SJCRH30 (cell line): Measurements from ENCODE around the gene TOX4. TPM values are rescaled to one million over a fixed set of nuclear protein-coding genes. Genes with fewer than 3 reads are reported as not detected.
"Not testable (repeated sequence)": the region's sequence is repeated elsewhere in the genome, so short reads cannot be mapped to it uniquely, and the experiment has no call there.

ENCODE experiments used
- DNase-seq, 2 experiments: peaks; one replicate each; pipeline ENCODE4 v3.0.0-alpha.2; 2015 to 2020
- H3K27ac ChIP-seq: fragments of 250-450 bp; sonication (Bioruptor Pico); 2 replicates; pipeline ENCODE4 v1.5.1; 2020; ENCODE audit warnings: mild to moderate bottlenecking, moderate library complexity
- H3K27me3 ChIP-seq: fragments of 250-450 bp; sonication (Bioruptor Pico); 2 replicates; pipeline ENCODE4 v1.5.1; 2020; ENCODE audit warnings: mild to moderate bottlenecking, moderate library complexity
- H3K36me3 ChIP-seq: fragments of 250-450 bp; sonication (Bioruptor Pico); 2 replicates; pipeline ENCODE4 v1.5.1; 2020; ENCODE audit warnings: mild to moderate bottlenecking, moderate library complexity
- H3K4me1 ChIP-seq: fragments of 250-450 bp; sonication (Bioruptor Pico); 2 replicates; pipeline ENCODE4 v1.5.1; 2020; ENCODE audit warnings: mild to moderate bottlenecking, moderate library complexity
- H3K4me3 ChIP-seq: fragments of 250-450 bp; sonication (Bioruptor Pico); 2 replicates; pipeline ENCODE4 v1.5.1; 2020; ENCODE audit warnings: mild to moderate bottlenecking, moderate library complexity
- H3K9me3 ChIP-seq: fragments of 250-450 bp; sonication (Bioruptor Pico); replicated peaks from 2 replicates; pipeline ENCODE4 v1.5.1; 2020; ENCODE audit warnings: mild to moderate bottlenecking, moderate library complexity
- total RNA-seq: library from RNA; depleted of rRNA; stranded (reverse); fragments of >200 nt; shearing (Covaris generic); gene quantifications from 2 replicates; pipeline ENCODE4 v1.2.3, GENCODE V29; 2014; rRNA removed

The TOX4 gene
- 26.4 and 27.7 TPM in 2 replicates for total RNA-seq

DNA sequence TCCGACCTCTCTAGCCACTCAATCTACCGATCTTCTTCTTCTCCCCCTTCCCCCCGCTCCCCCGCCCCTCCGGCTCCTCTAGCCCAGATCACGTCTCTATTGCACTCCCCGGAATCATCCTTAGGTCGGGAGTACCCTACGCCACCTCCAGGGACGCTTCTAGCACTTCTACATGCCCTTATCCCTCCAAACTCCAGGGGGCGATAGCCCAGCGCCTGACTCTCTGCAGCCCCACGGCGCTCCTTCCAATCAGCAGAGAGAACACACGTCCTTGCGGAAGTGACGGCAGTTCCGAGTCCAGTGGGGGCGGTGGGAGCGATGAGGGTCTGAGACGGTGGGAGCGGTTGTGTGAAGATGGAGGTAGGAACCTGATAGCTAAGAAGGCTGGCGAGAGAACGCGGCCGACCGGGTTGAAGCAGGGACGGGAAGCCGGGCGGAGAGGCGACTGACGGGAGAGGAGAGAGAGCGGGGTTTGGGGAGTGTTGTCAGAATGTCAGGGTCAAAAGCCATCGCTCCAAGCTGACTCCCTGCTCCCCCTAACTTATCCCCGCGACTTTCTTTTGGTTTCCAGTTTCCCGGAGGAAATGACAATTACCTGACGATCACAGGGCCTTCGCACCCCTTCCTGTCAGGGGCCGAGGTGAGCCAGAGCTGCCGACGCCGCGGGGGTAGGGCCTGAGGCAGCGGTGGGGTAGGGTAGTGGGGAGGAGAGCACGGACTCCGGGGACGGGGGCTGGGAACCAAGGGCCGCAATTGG lies at the start of gene TOX4, which contains the start of gene RAB2B:
TSS of gene TOX4 (plus strand) at position 271 of the 757 bp plus-strand sequence. CDS start at position 355, 84 bp downstream.
TSS of gene RAB2B (minus strand) at position 35 of the 757 bp plus-strand sequence. CDS start 87 bp downstream, outside the sequence.
- peak; percentile 97 to 99 for DNase-seq
- peak within 1 kb of the TSS; percentile 38 for H3K27ac ChIP-seq
- H3K27me3 ChIP-seq, result no peaks in the 10 kb centered on the region
- peaks cover 13% of the 10 kb centered on the region for H3K36me3 ChIP-seq
- no peaks in the 10 kb centered on the region for H3K4me1 ChIP-seq
- H3K9me3 ChIP-seq, result no peaks in the 10 kb centered on the region
- peak within 1 kb of the TSS; percentile 85 for H3K4me3 ChIP-seq

DNA sequence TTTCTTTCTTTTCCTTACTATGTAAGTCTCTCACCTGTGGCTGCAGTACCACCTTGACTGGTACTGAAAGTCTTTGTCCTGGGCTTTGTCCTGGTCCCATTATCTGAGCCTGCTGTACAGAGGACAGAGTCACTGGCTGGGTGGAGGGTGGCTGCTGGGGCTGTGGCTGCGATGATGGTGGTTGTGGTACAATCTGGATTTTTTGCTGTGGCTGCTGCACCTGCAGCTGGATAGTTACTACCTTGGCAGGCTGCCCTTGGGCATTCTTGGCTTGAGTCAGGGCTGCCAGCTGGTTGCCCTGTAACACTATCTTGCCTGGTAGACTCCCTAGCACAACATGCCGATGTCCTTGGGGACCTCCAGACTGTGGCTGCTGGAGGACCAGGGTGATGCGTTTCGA lies 48.1 kb upstream of the TOX4 start:
- Histone ChIP-seq H3K27me3 (no peaks in the 10 kb centered on the region), H3K4me3 (no peak overlapping the region), H3K4me1 (no peaks in the 10 kb centered on the region), H3K27ac (no peak overlapping the region), H3K9me3 (no peaks in the 10 kb centered on the region), H3K36me3 (peaks cover 66% of the 10 kb centered on the region)
- DNase-seq, result no peak

DNA sequence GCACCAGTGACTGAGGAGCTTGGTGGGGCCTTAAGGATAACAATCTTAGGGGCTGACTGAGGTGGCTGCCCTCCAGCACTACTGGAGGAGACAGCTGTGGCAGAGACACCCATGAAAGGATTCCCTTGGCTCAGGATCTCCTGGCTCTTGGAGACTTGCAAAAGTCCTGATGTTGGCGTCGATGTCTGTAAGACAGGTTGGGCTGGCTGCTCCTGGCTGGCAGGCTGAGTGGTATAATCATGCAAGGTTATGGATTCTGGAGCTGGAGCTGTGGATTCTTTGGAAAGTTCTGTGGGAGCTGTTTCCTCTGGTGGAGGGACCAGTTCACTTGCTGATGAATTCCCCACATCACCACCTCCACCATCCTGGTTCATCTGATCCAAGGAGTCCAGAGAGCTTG lies 45.9 kb upstream of the TOX4 start:
- DNase-seq, result no peak
- Histone ChIP-seq H3K27me3 (no peaks in the 10 kb centered on the region), H3K4me1 (peaks cover 2% of the 10 kb centered on the region; the same call in 1 of the 2 replicates), H3K36me3 (peaks cover 47% of the 10 kb centered on the region), H3K9me3 (no peaks in the 10 kb centered on the region), H3K4me3 (no peak overlapping the region), H3K27ac (no peak overlapping the region)

DNA sequence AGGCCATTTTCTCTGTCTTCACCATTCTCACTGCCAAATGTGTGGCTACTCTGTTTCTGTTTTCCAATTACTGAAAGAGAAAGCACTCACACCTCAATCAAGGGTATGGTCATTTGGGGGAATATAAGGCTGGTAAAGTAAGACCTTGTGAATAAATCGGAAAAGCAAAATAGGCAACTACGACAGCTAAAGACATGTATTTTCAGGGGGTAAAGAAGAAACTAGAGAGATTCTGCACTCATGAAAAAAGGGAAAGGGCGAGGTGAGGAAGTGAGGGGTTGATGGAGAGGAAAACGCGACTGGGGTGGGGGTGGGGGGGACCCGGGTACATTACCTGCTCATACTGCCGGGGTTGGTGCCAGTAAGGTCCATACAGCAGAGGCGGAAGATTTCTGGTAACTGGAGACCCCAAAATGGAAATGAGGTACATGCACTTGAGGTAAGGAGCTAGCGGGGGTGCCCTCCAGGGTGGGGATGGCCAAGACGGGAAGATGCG lies 40.4 kb upstream of the TOX4 start:
- Histone ChIP-seq H3K4me1 (peaks cover 6% of the 10 kb centered on the region; the same call in 1 of the 2 replicates), H3K36me3 (peaks cover 7% of the 10 kb centered on the region), H3K27me3 (no peaks in the 10 kb centered on the region), H3K9me3 (no peaks in the 10 kb centered on the region), H3K27ac (no peak overlapping the region; the same call in 1 of the 2 replicates), H3K4me3 (peak overlapping the region; percentile 74)
- peak in 1 of 2 experiments; percentile 10 for DNase-seq

DNA sequence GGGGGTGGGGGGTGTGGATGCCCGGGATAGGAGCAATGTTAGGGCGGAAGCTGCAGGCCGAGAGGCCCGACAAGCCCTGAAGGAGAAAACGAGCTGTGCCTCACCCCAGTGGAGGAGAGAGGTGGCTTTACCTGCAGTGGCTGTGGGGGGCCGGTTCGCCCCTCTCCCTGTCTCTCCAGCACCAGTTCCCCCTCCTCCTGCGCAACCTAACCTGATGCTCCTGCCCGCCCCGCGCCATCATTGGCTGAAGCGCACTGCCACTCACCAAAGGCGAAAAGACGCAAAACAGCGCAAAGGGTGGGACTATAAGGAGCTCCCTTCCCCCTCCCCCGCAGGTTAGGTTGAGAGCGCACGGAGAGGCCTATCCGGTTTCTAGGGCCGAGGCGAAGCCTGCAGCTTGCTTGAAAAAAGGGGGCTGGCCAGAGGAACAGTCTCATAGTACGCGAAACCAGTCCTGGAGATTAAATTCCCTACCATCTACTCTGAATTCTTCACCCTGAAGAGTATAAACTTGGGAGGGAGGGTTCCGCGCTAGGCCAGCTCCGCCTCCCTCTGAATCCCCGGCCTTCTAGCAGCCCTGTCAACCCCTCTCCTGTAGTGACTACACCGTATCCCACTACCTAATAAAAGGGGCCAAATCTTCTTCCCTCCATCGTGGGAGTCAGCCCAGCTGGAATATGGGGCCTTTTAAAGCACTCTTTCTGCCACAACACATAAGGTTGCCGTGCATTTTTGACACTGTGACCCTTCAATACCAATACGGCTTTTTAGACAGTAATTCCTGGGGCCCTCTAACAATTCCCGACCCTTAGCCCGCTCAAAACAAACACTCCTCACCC lies 39.7 kb upstream of the TOX4 start:
- Histone ChIP-seq H3K4me1 (peaks cover 6% of the 10 kb centered on the region; the same call in 1 of the 2 replicates), H3K27me3 (no peaks in the 10 kb centered on the region), H3K9me3 (no peaks in the 10 kb centered on the region), H3K4me3 (peak overlapping the region; percentile 74), H3K36me3 (0 out of 2 replicates have a peak, but pooled peaks cover 3% of the 10 kb centered on the region), H3K27ac (peak overlapping the region; percentile 40)
- DNase-seq, result peak; percentile 99

DNA sequence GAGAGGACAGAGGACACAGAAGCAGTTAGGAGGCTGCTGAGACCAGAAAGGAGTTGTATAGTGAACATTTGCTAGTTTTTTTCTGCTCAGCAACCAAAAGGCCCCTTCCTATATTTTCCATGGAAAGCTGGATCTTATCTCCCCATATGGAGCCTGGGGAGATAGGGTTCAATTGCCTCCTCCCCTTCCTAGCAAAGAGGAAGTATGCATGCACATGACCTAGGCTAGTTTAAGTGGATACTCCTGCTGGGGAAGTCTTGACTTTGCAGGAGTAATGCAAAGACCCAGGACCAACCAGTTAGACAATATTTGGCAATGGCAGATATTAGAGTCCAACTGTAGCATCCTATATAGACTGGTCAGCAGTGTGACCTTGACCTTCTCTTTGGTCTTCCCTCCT lies 36.1 kb upstream of the TOX4 start:
- H3K9me3 ChIP-seq, result no peaks in the 10 kb centered on the region
- no peaks in the 10 kb centered on the region for H3K27me3 ChIP-seq
- H3K36me3 ChIP-seq, result no peaks in the 10 kb centered on the region
- H3K27ac ChIP-seq, result no peak overlapping the region
- no peak overlapping the region for H3K4me3 ChIP-seq
- DNase-seq, result no peak
- H3K4me1 ChIP-seq, result peaks cover 6% of the 10 kb centered on the region; the same call in 1 of the 2 replicates

DNA sequence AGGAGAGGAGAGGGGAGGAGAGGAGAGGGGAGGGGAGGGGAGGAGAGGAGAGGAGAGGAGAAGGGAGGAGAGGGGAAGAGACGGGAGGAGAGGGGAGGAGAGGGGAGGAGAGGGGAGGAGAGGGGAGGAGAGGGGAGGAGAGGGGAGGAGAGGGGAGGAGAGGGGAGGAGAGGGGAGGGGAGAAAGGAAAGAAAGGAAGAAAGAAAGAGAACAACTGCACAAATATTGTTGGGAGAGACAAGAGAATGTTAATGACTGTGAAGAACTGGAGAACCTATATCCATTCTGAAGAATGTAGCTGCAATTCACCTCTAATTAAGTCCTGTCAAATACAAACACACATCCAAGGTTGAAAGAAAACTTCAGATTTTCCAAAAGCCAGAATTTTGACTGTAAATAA lies 34.3 kb upstream of the TOX4 start:
- H3K9me3 ChIP-seq, H3K27me3 ChIP-seq, H3K36me3 ChIP-seq, H3K27ac ChIP-seq, DNase-seq, H3K4me3 ChIP-seq, H3K4me1 ChIP-seq: not testable (repeated sequence)

DNA sequence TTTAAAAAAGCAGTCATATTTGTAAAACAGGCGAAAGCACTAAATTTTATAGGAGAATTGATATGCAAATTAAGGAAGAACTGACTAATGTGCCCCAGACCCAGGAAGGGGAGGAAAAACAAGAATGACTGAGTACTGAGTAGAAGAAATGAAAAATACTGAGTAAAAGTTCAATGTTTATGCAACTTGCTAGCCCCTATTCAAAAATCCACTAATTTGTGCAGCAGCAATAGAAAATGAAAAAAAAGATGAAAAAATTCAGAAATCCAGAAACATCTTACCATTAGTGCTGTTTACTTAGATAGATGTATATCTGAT lies 27.1 kb upstream of the TOX4 start:
- Histone ChIP-seq H3K9me3 (no peaks in the 10 kb centered on the region), H3K36me3 (peaks cover 5% of the 10 kb centered on the region; the same call in 1 of the 2 replicates), H3K4me3 (no peak overlapping the region), H3K27me3 (no peaks in the 10 kb centered on the region), H3K27ac (no peak overlapping the region), H3K4me1 (peaks cover 2% of the 10 kb centered on the region)
- DNase-seq, result no peak

DNA sequence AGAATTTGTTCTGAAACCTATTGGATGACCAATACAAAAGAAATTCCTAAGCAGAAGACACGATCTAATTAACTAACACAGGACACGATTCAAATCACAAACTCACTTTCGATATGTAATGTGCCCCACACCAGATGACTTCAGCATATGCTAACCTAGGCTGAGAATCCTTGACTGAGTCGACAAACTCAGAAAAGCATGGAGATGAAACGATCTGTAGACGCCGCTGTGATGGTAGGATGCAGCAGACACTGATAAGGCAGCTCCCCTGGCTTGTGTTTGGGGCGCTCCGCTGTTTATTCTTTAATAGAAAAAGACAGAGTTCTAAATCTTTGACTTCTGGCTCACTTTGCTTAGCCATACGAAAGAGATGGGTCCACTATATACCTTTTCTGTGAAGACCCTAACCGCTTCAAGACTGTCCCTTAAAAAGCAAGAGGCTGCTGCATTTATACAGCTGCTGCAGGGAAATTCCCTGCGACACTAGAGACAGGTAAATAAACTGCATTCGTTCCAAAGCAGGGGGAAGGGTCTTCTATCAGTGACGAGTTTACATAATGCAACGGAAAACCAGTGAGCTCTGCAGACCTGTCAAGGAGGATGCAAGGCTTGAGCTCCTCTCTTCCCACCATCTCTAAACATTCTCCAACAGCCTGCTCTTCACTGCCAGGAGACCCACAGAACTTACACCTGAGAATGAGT lies 22.0 kb upstream of the TOX4 start:
- H3K36me3 ChIP-seq, result peaks cover 5% of the 10 kb centered on the region; the same call in 1 of the 2 replicates
- no peaks in the 10 kb centered on the region for H3K9me3 ChIP-seq
- peak overlapping the region; percentile 75 for H3K4me3 ChIP-seq
- no peak overlapping the region for H3K27ac ChIP-seq
- no peaks in the 10 kb centered on the region for H3K27me3 ChIP-seq
- H3K4me1 ChIP-seq, result peaks cover 3% of the 10 kb centered on the region
- no peak for DNase-seq

DNA sequence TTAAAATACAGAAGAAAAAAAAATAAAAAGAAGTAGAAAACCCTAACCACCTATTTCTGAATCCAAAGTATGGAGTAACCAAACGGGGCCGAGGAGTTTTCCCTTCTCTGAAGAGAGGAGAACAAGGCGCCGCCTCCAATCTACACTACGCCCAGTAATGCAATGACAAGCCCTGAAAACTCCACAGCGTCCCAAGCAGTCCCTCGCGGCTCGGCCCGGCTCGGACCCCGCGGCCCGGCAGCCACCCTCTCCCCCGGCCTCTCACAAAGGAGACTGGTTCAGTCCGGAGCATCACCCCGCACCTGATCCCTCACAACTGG lies 21.4 kb upstream of the TOX4 start:
- peak overlapping the region; percentile 34 for H3K27ac ChIP-seq
- H3K4me1 ChIP-seq, result peaks cover 3% of the 10 kb centered on the region
- no peaks in the 10 kb centered on the region for H3K9me3 ChIP-seq
- H3K36me3 ChIP-seq, result peaks cover 2% of the 10 kb centered on the region; the same call in 1 of the 2 replicates
- H3K27me3 ChIP-seq, result no peaks in the 10 kb centered on the region
- no peak for DNase-seq
- peak overlapping the region; percentile 75 for H3K4me3 ChIP-seq

DNA sequence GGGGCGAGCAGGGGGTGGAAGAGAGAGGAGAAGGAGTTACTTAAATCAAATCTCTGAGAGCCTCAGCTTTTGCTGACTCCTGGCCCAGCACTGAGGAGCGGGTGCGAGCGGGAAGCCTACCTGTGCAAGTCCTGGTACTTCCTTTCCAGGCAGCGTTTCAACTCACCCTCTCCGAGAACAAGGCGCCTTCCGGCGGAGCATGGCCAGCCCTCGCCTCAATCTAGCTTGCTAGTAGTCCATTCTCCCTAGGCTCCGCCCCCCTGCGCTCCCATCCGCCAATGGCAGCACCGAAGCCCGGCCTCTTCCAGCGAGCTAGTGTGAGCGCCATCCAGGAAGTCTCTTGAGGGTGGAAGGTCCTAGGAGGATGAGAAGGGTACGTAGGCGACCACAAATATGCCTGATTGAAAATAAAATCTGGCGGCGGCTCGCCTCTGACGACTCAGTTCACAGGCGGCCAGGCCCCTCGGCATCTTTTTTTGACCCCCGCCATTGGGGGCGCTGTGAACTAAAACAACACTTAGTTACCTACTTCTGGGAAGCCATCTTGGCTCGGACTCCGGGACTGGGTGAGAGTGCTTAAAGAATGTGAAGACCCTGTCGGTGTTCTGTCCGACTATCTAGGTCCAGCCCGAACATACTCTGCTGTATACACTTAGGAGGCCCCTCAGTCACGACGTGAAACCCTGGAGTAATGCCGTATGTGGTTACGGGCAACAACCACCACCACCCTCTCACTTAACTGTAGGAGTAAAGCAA lies 20.9 kb upstream of the TOX4 start, which contains the start of gene CHD8:
TSS of gene CHD8 (minus strand) at position 212 of the 756 bp plus-strand sequence. CDS start 24,480 bp downstream, outside the sequence.
- no peaks in the 10 kb centered on the region for H3K27me3 ChIP-seq

DNA sequence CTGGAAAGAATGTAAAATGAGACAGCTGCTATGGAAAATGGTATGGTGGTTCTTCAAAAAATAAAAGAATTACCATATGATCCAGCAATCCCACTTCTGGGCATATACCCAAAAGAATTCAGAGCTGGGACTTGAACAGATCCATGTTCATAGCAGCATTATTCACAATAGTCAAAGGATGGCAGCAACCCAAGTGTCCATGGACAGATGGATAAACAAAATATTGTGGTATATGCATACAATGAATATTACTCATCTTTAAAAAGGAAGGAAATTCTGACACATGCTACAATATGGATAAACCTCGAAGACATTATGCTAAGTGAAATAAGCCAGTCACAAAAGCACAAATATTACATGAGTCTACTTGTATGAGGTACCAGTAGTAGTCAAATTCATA lies 9.4 kb upstream of the TOX4 start:
- Histone ChIP-seq H3K27ac (peak overlapping the region; percentile 20; the same call in 1 of the 2 replicates), H3K9me3 (no peaks in the 10 kb centered on the region), H3K36me3 (peaks cover 13% of the 10 kb centered on the region), H3K4me1 (0 out of 2 replicates have a peak, but pooled peaks cover 10% of the 10 kb centered on the region), H3K27me3 (no peaks in the 10 kb centered on the region), H3K4me3 (no peak overlapping the region)
- peak; percentile 39 to 46 for DNase-seq

More for the DNA sequence above, 20.9 kb upstream of the TOX4 start, which contains the start of gene CHD8:
- peak within 1 kb of the TSS; percentile 76 for H3K27ac ChIP-seq
- H3K4me1 ChIP-seq, result peaks cover 3% of the 10 kb centered on the region
- H3K36me3 ChIP-seq, result peaks cover 6% of the 10 kb centered on the region; the same call in 1 of the 2 replicates
- H3K4me3 ChIP-seq, result peak within 1 kb of the TSS; percentile 75
- H3K9me3 ChIP-seq, result no peaks in the 10 kb centered on the region
- peak; percentile 100 for DNase-seq

DNA sequence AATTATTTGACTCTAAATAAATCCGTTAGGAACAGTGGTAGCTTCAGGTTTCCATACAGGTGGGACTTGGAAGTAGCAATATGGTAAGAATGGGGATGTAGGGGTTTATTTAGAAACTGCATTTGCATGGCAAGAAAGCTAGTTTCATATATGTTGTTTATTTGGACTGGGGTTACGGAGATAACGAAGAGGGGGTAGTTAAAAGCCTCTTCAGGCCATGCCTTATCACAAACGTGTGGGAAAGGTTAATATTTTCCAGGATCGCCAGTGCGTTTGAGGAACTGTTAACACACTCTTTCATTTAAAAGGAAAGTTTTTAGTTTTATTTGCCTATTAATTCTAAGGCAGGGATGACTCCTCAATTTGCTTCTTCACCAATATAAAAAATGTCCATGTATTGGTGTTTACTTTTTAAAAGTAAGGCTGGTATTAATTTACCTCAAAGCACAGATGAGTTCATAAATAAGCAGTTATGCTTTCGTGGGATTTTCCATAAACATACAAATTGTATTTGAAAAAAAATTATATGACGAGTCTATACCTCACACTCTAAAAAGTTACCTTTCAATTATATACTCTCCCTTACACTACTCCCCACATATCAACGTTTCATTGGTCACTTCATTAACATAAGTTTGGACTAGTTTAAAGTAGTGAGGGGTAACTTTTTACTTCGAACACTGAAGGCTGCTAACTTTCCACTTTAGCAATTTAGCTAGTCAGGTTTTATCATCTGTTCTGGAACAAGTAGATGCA lies 1.1 kb upstream of the TOX4 start:
- no peaks in the 10 kb centered on the region for H3K27me3 ChIP-seq
- peaks cover 8% of the 10 kb centered on the region for H3K36me3 ChIP-seq
- H3K9me3 ChIP-seq, result no peaks in the 10 kb centered on the region
- peak overlapping the region; percentile 85 for H3K4me3 ChIP-seq
- DNase-seq, result no peak
- no peaks in the 10 kb centered on the region for H3K4me1 ChIP-seq
- H3K27ac ChIP-seq, result peak overlapping the region; percentile 38; the same call in 1 of the 2 replicates
